ENCODE results near the gene NKX6-2.
"Not testable (repeated sequence)": the region's sequence is repeated elsewhere in the genome, so short reads cannot be mapped to it uniquely, and the experiment has no call there.

NKX6-2 gene

DNA sequence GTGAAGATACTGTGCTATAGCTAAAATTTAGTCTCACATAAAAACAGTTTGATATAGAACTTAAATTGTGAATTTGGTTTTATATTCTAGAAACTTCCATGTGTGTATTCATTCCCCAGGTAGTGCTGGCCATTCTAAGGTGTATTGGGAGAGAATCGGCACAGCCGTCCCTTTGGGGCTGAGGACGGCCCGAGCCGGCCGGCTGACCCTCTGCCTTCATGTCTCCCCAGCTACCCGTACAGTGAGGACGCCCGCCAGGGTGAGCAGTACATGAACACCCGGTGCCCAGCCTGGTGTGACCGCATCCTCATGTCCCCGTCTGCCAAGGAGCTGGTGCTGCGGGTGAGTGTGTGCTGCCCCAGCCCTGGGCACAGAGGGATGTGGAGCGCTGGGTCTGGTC is 8.5 kb downstream of the NKX6-2 start:
- no peak for DNase-seq

DNA sequence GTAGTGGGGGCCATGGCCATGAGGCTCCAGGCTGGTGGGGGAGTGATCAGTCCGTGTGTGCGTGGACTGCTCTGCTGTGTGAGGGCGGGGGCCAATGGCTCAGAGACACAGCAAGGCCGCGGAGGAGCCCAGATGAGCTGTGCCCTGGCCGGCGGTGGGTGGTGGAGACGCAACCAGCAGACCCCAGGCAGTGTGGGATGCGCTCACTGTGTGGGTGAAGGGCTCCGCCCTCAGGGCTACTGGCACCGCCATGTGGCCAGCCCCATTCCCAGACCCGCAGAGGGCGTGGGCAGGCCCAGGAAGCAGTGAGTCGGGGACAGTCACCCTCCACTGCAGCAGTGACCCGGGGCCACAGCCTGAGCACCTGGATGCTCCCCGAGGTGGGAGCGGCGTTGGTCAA is 9.1 kb downstream of the NKX6-2 start:
- no peak for DNase-seq

DNA sequence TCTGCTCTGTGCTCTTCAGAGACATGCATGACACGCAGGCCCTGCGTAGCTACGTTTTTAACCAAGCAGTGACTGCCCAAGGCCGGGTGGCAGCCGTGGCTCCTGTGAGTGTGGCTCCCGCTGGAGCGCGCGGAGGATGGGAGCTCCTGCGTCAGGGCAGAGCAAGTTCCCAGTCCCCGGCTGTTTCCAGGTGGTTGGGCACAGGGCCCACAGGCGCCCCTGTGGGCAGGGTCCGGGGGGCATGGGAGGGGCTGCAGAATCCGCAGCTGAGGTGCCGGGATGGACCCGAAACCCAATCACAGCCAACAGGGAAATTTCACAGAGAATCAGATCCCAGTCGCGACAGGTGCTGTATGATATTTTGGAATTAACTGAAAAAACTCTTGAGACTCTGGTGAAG is 9.8 kb downstream of the NKX6-2 start:
- DNase-seq: no peak

DNA sequence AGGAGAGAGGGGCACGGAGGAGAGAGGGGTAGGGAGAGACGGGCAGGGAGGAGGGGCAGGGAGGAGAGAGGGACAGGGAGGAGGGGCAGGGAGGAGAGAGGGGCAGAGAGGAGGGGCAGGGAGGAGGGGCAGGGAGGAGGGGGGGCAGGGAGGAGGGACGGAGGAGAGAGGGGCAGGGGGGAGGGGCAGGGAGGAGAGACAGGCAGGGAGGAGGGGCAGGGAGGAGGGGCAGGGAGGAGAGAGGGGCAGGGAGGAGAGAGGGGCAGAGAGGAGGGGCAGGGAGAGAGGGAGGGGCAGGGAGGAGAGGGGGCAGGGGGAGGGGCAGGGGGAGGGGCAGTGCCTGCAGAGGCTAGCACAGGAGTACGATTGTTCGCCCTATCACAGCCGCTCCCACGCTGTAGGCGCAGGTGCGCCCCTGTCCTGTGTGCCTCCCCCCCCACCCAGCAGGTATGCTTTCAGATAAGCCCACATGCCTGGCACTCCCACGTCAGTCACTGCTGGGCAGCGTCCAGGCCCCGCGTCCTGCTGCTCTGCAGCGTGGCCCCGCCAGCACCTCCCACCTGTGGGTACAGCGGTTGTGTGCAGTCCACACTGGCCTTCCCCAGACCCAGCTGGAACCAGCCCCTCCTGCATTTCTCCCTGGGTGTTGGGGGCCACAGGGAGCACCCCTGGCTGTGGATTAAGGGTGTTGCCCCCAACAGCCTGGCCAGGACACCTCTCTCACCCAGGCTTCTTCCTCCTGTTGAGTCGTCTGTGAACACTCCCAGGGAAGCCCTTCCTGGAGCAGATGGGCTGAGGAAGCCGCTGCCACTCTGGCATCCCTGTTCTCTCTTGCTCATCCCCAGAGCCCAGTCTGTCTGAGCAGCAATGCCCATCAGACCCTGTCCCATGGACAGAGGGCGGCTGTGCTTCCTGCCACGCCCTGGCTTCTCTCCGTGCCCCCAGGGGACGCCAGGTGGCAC is 10.8 kb downstream of the NKX6-2 start:
- DNase-seq: no peak

DNA sequence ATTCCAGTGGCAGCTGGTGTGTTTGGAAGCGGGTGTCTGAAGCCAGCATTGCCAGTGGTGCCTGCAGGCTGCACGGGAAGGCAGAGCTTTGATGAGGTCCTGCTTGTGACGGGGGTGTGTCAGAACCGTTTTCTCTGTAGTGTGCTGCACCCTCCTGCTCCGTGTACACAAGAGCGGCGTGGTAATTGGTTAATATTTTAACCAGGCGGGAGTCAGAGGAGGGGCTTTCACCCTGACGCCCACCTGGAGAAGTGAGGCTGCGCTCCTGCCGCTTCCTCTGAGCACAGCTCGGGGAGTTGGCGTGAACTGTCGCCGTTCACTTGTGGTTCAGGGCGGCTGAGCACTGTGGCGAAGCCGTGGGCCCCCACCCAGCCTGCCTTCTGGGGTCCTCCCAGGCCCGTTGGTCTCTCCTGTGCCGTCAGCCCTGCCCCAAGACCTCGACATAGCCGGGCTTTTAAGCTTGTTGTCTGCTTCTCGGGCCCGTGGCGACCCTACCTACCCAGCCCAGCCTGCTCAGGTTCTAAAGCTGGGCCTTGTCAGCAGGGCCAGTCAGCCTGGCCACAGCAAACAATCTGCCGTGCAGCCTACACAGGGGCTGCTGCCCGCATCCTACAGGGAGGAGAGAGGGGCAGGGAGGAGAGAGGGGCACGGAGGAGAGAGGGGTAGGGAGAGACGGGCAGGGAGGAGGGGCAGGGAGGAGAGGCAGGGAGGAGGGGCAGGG is 11.6 kb downstream of the NKX6-2 start:
- DNase-seq: no peak

GRCh38 chr10:132772816-132773215 is 13.1 kb downstream of the NKX6-2 start:
- DNase-seq: not testable (repeated sequence)

GRCh38 chr10:132770061-132771021 is 15.6 kb downstream of the NKX6-2 start:
- DNase-seq: no peak

GRCh38 chr10:132768346-132769248 is 17.4 kb downstream of the NKX6-2 start:
- DNase-seq: no peak

DNA sequence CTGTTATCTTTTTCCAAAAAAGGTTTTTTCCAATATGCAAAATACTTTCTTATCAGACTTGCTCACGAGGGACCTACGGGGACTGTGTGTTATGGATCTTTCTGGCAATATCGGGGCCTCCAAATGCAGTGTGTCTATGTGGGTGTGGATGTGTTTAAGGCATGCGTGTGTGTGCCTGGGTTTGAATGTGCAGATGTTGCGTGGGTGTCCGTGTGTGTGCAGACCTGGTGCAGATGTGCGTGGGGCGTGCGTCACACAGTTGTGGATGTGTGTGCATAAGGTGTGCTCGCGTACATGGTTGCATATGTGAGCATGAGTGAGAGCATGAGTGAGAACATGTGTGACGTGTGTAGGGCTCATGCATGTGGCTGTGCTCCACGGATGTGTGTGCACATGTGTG is 19.7 kb downstream of the NKX6-2 start:
- DNase-seq: no peak

DNA sequence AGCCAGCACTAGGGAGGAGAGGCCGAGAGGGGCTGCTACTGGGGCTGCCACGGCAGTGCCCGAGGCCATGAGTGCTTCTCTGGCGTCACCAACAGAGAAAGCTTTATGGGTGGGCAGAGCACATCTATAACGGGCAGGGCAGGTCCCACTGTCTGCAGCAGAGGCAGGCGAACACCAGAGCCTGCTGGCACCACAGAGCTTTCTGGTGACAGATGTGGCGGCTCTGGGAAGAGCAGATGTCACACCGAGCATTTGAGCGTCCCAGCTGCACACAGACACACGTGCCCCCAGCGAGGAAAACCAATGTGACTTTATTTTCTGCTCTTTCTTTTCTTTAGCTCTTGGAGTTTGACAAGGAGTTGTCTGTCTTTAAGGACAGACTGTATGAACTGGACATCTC is 20.5 kb downstream of the NKX6-2 start:
- DNase-seq: no peak

DNA sequence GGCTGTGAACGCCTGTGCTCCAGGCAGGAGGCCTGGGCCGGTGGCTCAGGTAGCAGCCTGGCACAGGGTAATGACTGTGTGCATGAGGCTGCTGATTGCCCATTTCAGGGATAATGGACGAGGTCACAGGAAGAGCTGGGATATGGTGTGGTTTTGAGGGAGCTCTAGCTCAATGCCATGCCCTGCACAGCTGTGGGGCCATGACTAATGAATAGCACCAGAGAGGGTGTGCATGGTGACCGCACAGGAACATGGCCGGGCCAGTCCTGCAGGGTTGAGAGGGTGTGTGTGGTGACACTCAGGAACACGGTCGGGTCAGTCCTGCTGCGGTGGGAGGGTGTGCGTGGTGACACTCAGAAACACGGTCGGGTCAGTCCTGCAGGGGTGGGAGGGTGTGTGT is 21.8 kb downstream of the NKX6-2 start:
- no peak for DNase-seq

GRCh38 chr10:132763545-132763944 is 22.4 kb downstream of the NKX6-2 start:
- DNase-seq: no peak

GRCh38 chr10:132762267-132762666 is 23.7 kb downstream of the NKX6-2 start:
- DNase-seq: no peak

DNA sequence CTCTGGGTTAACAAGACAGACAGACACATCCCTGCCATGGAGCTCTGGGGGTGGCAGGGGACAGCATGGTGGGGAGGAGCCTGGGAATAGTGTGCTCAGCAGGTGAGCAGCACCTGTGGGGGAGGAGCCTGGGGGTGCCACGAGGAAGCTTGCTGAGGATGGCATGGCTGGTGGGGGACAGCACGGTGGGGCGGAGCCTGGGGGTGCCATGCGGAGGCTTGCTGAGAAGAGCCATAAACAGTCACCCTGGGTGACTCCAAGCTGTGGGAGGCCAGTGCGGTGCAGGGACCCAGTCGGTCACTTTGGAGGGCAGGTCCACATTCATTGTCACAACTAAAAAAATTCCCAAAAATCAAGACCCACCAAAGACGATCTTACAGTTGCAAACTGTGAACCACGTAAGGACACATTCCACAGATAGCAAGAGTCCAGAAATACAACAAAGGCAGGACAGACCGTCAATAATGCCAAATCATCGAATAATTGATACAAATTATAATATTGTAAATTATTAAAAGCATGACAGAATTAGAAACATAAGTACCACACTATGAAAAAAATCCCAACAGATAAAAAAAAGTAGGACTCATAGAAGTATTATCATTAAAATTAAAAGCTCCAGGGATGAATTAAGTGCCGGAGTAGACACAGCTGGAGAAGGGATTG is 24.4 kb downstream of the NKX6-2 start:
- DNase-seq: no peak

DNA sequence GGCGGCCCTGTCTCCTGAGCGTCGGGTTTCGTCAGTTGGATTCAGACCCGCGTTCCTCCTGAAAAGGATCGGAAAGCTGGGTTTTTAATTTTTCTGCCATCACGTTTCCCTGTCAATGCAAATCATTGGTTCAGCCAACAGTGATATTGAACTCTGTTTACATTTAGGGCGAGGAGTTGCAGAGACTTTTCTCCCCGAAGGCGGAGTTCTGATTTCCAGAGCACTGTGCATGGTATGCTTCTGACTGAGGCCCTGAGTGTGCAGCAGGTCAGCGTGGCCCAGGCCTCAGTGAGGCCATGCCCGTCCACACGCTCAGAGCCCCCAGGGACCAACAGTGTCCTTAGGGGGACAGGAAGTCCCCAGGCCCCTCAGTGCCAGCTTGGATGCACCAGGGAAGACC is 27.1 kb downstream of the NKX6-2 start:
- DNase-seq: no peak

- no peak for DNase-seq
Observed at GRCh38 chr10:132757171-132757570, 28.8 kb downstream of the NKX6-2 start.

GRCh38 chr10:132756591-132756990 is 29.4 kb downstream of the NKX6-2 start:
- no peak for DNase-seq

DNA sequence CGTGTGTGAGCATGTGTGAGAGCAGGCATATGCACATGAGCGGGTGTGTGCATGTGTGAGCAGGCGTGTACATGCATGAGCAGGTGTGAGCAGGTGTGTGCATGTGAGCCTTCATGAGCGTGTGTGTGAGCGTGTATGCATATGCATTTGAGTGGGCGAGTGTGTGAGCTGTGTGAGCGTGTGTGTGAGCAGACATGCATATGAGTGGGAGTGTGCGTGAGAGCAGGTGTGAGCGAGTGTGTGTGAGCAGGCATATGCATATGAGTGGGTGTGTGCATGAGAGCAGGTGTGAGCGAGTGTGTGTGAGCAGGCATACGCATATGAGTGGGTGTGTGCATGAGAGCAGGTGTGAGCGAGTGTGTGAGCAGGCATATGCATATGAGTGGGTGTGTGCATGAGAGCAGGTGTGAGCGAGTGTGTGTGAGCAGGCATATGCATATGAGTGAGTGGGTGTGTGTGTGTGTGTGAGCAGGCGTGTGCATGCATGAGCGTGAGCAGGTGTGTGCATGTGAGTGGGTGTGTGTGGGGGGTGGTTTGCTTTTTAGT is 30.7 kb downstream of the NKX6-2 start:
- no peak for DNase-seq

- no peak for DNase-seq
Observed at GRCh38 chr10:132754071-132754470, 31.9 kb downstream of the NKX6-2 start.

GRCh38 chr10:132753596-132753995 is 32.4 kb downstream of the NKX6-2 start:
- DNase-seq: no peak

DNA sequence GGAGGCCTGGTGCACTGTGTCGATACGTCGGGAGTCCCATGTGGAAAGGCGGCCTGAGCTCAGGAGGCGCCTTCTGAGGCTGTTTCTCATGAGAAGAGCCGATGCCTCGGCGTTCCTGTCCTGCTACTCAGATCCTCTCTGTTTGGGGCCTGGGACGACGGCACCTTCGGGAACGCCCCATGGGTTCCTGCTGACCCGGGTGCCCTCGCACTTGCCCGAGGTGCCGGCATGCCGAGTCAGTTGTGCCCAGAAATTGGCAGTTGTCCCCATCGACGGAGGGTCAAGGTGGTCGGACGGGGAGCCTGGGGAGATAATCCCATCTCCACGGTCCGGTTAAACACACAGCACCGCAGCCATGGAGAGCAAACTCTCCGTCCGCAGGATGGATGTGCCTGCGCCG is 33.0 kb downstream of the NKX6-2 start:
- no peak for DNase-seq
